ENCODE data around the gene ZNF792. TPM values are rescaled to one million over a fixed set of nuclear protein-coding genes. Genes with fewer than 3 reads are reported as not detected.

The ZNF792 gene
- total and polyA plus RNA-seq, 5 experiments from 2014 or later = 9.7 to 35.5 (median 18.7) TPM

Other genes starting within 250 kb of the ZNF792 start
- gene ZNF181, start 230.0 kb downstream of the ZNF792 start, total RNA-seq = 10 to 100 TPM; 28.7 to 29.5 TPM
- 10 to 100 TPM; 23.1 to 36.4 (median 35.7) TPM for gene ZNF181, start 230.0 kb downstream of the ZNF792 start, polyA plus RNA-seq
- 10 to 100 TPM; 10.7 to 11.3 TPM for gene ZNF599, start 191.0 kb downstream of the ZNF792 start, total RNA-seq
- 1 to 10 TPM; 8.6 to 9.5 (median 9.1) TPM for gene ZNF599, start 191.0 kb downstream of the ZNF792 start, polyA plus RNA-seq
- gene ZNF30, start 37.3 kb downstream of the ZNF792 start, total RNA-seq = 10 to 100 TPM; 10.4 to 11.7 TPM
- 1 to 10 TPM; 4.9 to 8.0 (median 5.8) TPM for gene ZNF30, start 37.3 kb downstream of the ZNF792 start, polyA plus RNA-seq
- gene GRAMD1A, start 36.1 kb upstream of the ZNF792 start, total RNA-seq = 100 to 1,000 TPM; 317 to 335 TPM
- 10 to 100 TPM; 29.5 to 77.0 (median 42.0) TPM for gene GRAMD1A, start 36.1 kb upstream of the ZNF792 start, polyA plus RNA-seq
- gene SCN1B, start 66.2 kb upstream of the ZNF792 start, total RNA-seq = 1 to 10 TPM; 1.6 to 2.1 TPM
- under 1 TPM in 2 of 3 donors, not detected in 1; 0.27 to 0.28 TPM for gene SCN1B, start 66.2 kb upstream of the ZNF792 start, polyA plus RNA-seq
- under 1 TPM in 1 of 2 experiments, not detected in 1; 0.16 TPM for gene HPN, start 77.5 kb upstream of the ZNF792 start, total RNA-seq
- under 1 TPM in 1 of 3 donors, not detected in 2; 0.16 TPM for gene HPN, start 77.5 kb upstream of the ZNF792 start, polyA plus RNA-seq
- gene FXYD3, start 151.6 kb upstream of the ZNF792 start, total RNA-seq = not detected
- not detected for gene FXYD3, start 151.6 kb upstream of the ZNF792 start, polyA plus RNA-seq
- gene LGI4, start 170.8 kb upstream of the ZNF792 start, total RNA-seq = 1 to 10 TPM in 1 of 2 experiments, under 1 TPM in 1; 0.52 to 1.6 TPM
- under 1 TPM in 1 of 3 donors, not detected in 2; 0.18 TPM for gene LGI4, start 170.8 kb upstream of the ZNF792 start, polyA plus RNA-seq
- 1 to 10 TPM in 1 of 2 experiments, not detected in 1; 1.1 TPM for gene FXYD1, start 174.6 kb upstream of the ZNF792 start, total RNA-seq
- under 1 TPM in 2 of 3 donors, not detected in 1; 0.77 TPM for gene FXYD1, start 174.6 kb upstream of the ZNF792 start, polyA plus RNA-seq
- 1 to 10 TPM; 5.4 to 6.4 TPM for gene FXYD7, start 179.0 kb upstream of the ZNF792 start, total RNA-seq
- gene FXYD7, start 179.0 kb upstream of the ZNF792 start, polyA plus RNA-seq = 10 to 100 TPM in 1 of 3 donors, 1 to 10 TPM in 2; 3.7 to 10.2 (median 8.8) TPM
- gene FXYD5, start 190.5 kb upstream of the ZNF792 start, total RNA-seq = 100 to 1,000 TPM; 339 to 351 TPM
- gene FXYD5, start 190.5 kb upstream of the ZNF792 start, polyA plus RNA-seq = 100 to 1,000 TPM; 281 to 544 (median 452) TPM

All from naive thymus-derived CD8-positive, alpha-beta T cell (primary cell).